Tibial nerve (tissue), 4 donors: ENCODE data around the gene ATP6V1G1. TPM values are rescaled to one million over a fixed set of nuclear protein-coding genes. Genes with fewer than 3 reads are reported as not detected.

Experiments used
- DNase-seq, 2 donors: peaks; one replicate each; pipeline ENCODE4 v3.0.0-alpha.2; 2019; ENCODE audit warnings: low spot score in 2 of 2
- H3K27ac ChIP-seq, 4 donors: fragments of 200-600 bp; sonication (generic) in 3 of 4; one replicate each; pipeline ENCODE4 v1.5.1; 2017 to 2019; ENCODE audit warnings: mild to moderate bottlenecking in 1 of 4
- H3K27me3 ChIP-seq, 2 donors: fragments of 200-600 bp; sonication (generic) in 1 of 2; one replicate each; pipeline versions ENCODE4 v1.5.1 to v1.6.0; 2017 to 2019
- H3K36me3 ChIP-seq, 3 donors: fragments of 200-600 bp; sonication (generic); one replicate each; pipeline ENCODE4 v1.5.1; 2018 to 2019
- H3K4me1 ChIP-seq, 4 donors: fragments of 200-600 bp; sonication (generic) in 3 of 4; one replicate each; pipeline ENCODE4 v1.5.1; 2017 to 2019
- H3K4me3 ChIP-seq, 4 donors: fragments of 200-600 bp; sonication (generic) in 3 of 4; one replicate each; pipeline ENCODE4 v1.5.1; 2017 to 2019; ENCODE audit warnings: mild to moderate bottlenecking in 1 of 4, moderate library complexity in 1 of 4
- H3K9me3 ChIP-seq, 4 donors: fragments of 200-600 bp; sonication (generic) in 3 of 4; one replicate each; pipeline ENCODE4 v1.5.1; 2017 to 2019
- CTCF ChIP-seq, 5 experiments: fragments of 200-600 bp in 3 of 5; fragments of 450-650 bp in 2 of 5; sonication (generic) in 3 of 5; IDR thresholded peaks; one replicate each; pipeline ENCODE4 v1.5.1; 2016 to 2019; ENCODE audit warnings: antibody characterized with exemption in 5 of 5, mild to moderate bottlenecking in 3 of 5, moderate library complexity in 2 of 5
- EP300 ChIP-seq, 2 donors: sonication (generic); formaldehyde crosslinking; IDR thresholded peaks; one replicate each; pipeline ENCODE4 v1.6.1; 2017; ENCODE audit warnings: antibody characterized with exemption in 2 of 2, mild to moderate bottlenecking in 1 of 2
- POLR2A ChIP-seq, 2 donors: fragments of 450-650 bp; IDR thresholded peaks; one replicate each; pipeline ENCODE4 v1.6.1; 2017; ENCODE audit warnings: antibody characterized with exemption in 2 of 2, mild to moderate bottlenecking in 2 of 2, moderate library complexity in 2 of 2
- whole genome bisulfite sequencing, 2 donors: methylation state at CpG; one replicate each; pipeline ENCODE4 v1.1.5; 2018; 5-methylcytosine and 5-hydroxymethylcytosine counted together
- total RNA-seq, 4 donors: library from RNA; depleted of rRNA; stranded (reverse); fragments of >200 nt; gene quantifications; one replicate each; pipeline ENCODE4 v1.1.0, GENCODE V29; 2016

ATP6V1G1 gene
- 100 to 1,000 TPM; 140 to 161 (median 154) TPM for total RNA-seq

- DNase-seq: peak; percentile 99 to 100
- Histone ChIP-seq H3K4me3 (peak within 1 kb of the TSS; percentile 81 to 96 (median 88)), H3K27ac (peak within 1 kb of the TSS; percentile 79 to 95 (median 92)), H3K36me3 (peaks cover 0 to 3% (median 0%) of the 10 kb centered on the region in 3 donors), H3K9me3 (no peaks in the 10 kb centered on the region), H3K27me3 (no peaks in the 10 kb centered on the region), H3K4me1 (peaks cover 0 to 53% (median 33%) of the 10 kb centered on the region in 4 donors)
- WGBS, 2 donors: 1 to 2% methylated on average over 46 to 50 of the region's 52 CpGs
- TF ChIP-seq CTCF (IDR thresholded peaks at IDR 0.05) (peak in 3 of 5 experiments; percentile 7 to 38 (median 22)), POLR2A (IDR thresholded peaks at IDR 0.05) (peak; percentile 83 to 91), EP300 (IDR thresholded peaks at IDR 0.05) (peak; percentile 79 to 97)
Measured at GRCh38 chr9:114587345-114588202, at the start of gene ATP6V1G1. ATP6V1G1 (plus strand) TSS chr9:114587769; CDS start chr9:114587839, 70 bp downstream.

GRCh38 chr9:114538241-114538640 is 49.3 kb upstream of the ATP6V1G1 start:
- DNase-seq: no peak
- WGBS, 2 donors: 34 to 48% methylated on average over 5 of the region's 5 CpGs
- no peak for TF ChIP-seq CTCF (IDR thresholded peaks at IDR 0.05)
- no peak for TF ChIP-seq EP300 (IDR thresholded peaks at IDR 0.05)
- no peak for TF ChIP-seq POLR2A (IDR thresholded peaks at IDR 0.05)
- H3K27me3 ChIP-seq: no peaks in the 10 kb centered on the region
- no peaks in the 10 kb centered on the region for H3K4me1 ChIP-seq
- no peak overlapping the region for H3K4me3 ChIP-seq
- H3K36me3 ChIP-seq: no peaks in the 10 kb centered on the region
- no peak overlapping the region for H3K27ac ChIP-seq
- H3K9me3 ChIP-seq: no peaks in the 10 kb centered on the region

- DNase-seq: no peak
- no peaks in the 10 kb centered on the region for H3K36me3 ChIP-seq
- 55 to 64% methylated on average over 9 of the region's 9 CpGs for WGBS, 2 donors
Measured at GRCh38 chr9:114539701-114540380, 47.7 kb upstream of the ATP6V1G1 start.

GRCh38 chr9:114545055-114545454 is 42.5 kb upstream of the ATP6V1G1 start:
- Histone ChIP-seq H3K27ac (no peak overlapping the region), H3K27me3 (no peaks in the 10 kb centered on the region), H3K4me1 (no peaks in the 10 kb centered on the region), H3K4me3 (no peak overlapping the region), H3K36me3 (no peaks in the 10 kb centered on the region), H3K9me3 (peaks cover 0 to 8% (median 0%) of the 10 kb centered on the region in 4 donors)
- DNase-seq: no peak
- TF ChIP-seq EP300 (IDR thresholded peaks at IDR 0.05): no peak
- WGBS, 2 donors: 68 to 69% methylated on average over 5 of the region's 5 CpGs

More at GRCh38 chr9:114539701-114540380, 47.7 kb upstream of the ATP6V1G1 start:
- Histone ChIP-seq H3K27me3 (no peaks in the 10 kb centered on the region), H3K4me3 (no peak overlapping the region), H3K9me3 (no peaks in the 10 kb centered on the region), H3K4me1 (no peaks in the 10 kb centered on the region), H3K27ac (no peak overlapping the region)
- TF ChIP-seq POLR2A (IDR thresholded peaks at IDR 0.05) (no peak), CTCF (IDR thresholded peaks at IDR 0.05) (no peak), EP300 (IDR thresholded peaks at IDR 0.05) (no peak)

GRCh38 chr9:114546851-114547250 is 40.7 kb upstream of the ATP6V1G1 start:
- no peak overlapping the region for H3K27ac ChIP-seq
- H3K27me3 ChIP-seq: no peaks in the 10 kb centered on the region
- peaks cover 0 to 8% (median 0%) of the 10 kb centered on the region in 4 donors for H3K9me3 ChIP-seq
- no peak overlapping the region for H3K4me3 ChIP-seq
- no peaks in the 10 kb centered on the region for H3K36me3 ChIP-seq
- TF ChIP-seq CTCF (IDR thresholded peaks at IDR 0.05): no peak
- TF ChIP-seq POLR2A (IDR thresholded peaks at IDR 0.05): no peak
- no peak for TF ChIP-seq EP300 (IDR thresholded peaks at IDR 0.05)
- H3K4me1 ChIP-seq: no peaks in the 10 kb centered on the region
- no peak for DNase-seq
